IMR-90 (cell line): ENCODE results near the gene C6. TPM values are rescaled to one million over a fixed set of nuclear protein-coding genes. Genes with fewer than 3 reads are reported as not detected.

Experiments used
- ATAC-seq: fragments of 200-7000 bp; cut with Tn5 transposase; 2 replicates; pipeline ENCODE4 v1.9.1; 2020; ENCODE audit warnings: low read depth, mild to moderate bottlenecking, moderate library complexity
- BruUV-seq: library from RNA; stranded (reverse); fragments of 400-500 nt; replicated peaks from 2 replicates; lab custom pipeline; 2021; lab: Mats Ljungman, UMichigan
- CTCF ChIA-PET: fragments of 300-600 bp; formaldehyde crosslinking; extraction: SDS; loops from one replicate; lab custom pipeline; 2021; ENCODE audit warnings: antibody characterized with exemption; lab: Yijun Ruan, JAX
- POLR2A ChIA-PET: fragments of 300-600 bp; sonication (Branson Sonifier 250); formaldehyde crosslinking; loops from one replicate; lab custom pipeline; 2022; ENCODE audit warnings: antibody characterized with exemption; ENCODE audit not compliant: unreplicated experiment; lab: Charles Lee
- DNase-seq: peaks from one replicate; pipeline ENCODE4 v3.0.0; 2013
- H2AFZ ChIP-seq: replicated peaks from 2 replicates; pipeline ENCODE3; 2013; ENCODE audit warnings: low read length, mild to moderate bottlenecking; ENCODE audit not compliant: poor library complexity
- H2AK5ac ChIP-seq: 2 replicates; pipeline ENCODE4 v1.6.1; 2013; ENCODE audit warnings: low read depth, low read length, inconsistent platforms
- H2AK9ac ChIP-seq: replicated peaks from 2 replicates; pipeline ENCODE3; 2013; ENCODE audit warnings: mild to moderate bottlenecking, low read depth, low read length, moderate library complexity; ENCODE audit not compliant: poor library complexity
- H2BK120ac ChIP-seq: 2 replicates; pipeline ENCODE4 v1.6.1; 2013; ENCODE audit warnings: low read depth, low read length, inconsistent platforms
- H2BK15ac ChIP-seq: 3 replicates; pipeline ENCODE4 v1.6.1; 2013; ENCODE audit warnings: low read depth, low read length, inconsistent platforms
- H2BK20ac ChIP-seq: 2 replicates; pipeline ENCODE4 v1.6.1; 2013; ENCODE audit warnings: low read depth, mild to moderate bottlenecking, inconsistent platforms, low read length, moderate library complexity
- H2BK5ac ChIP-seq: 2 replicates; pipeline ENCODE4 v1.6.1; 2013; ENCODE audit warnings: mild to moderate bottlenecking, low read depth, low read length, inconsistent platforms; ENCODE audit not compliant: poor library complexity, severe bottlenecking
- H3K14ac ChIP-seq: replicated peaks from 2 replicates; pipeline ENCODE4 v1.6.1; 2013; ENCODE audit warnings: low read depth, low read length, inconsistent platforms
- H3K18ac ChIP-seq: 2 replicates; pipeline ENCODE4 v1.6.1; 2013; ENCODE audit warnings: low read depth, low read length, control low read depth
- H3K23ac ChIP-seq: 2 replicates; pipeline ENCODE4 v1.6.1; 2013; ENCODE audit warnings: low read depth, low read length, inconsistent platforms
- H3K27ac ChIP-seq: 2 replicates; pipeline ENCODE4 v1.5.1; 2013; ENCODE audit warnings: mild to moderate bottlenecking, control low read depth, low read length; ENCODE audit not compliant: insufficient read depth
- H3K27me3 ChIP-seq: 2 replicates; pipeline ENCODE4 v1.6.1; 2013; ENCODE audit warnings: low read length; ENCODE audit not compliant: control insufficient read depth, insufficient read depth
- H3K36me3 ChIP-seq: 2 replicates; pipeline ENCODE4 v1.6.1; 2013; ENCODE audit warnings: low read length, mixed read lengths; ENCODE audit not compliant: control insufficient read depth, insufficient read depth
- H3K4ac ChIP-seq: 2 replicates; pipeline ENCODE4 v1.6.1; 2013; ENCODE audit warnings: low read depth, low read length, inconsistent platforms
- H3K4me1 ChIP-seq: 2 replicates; pipeline ENCODE4 v1.6.1; 2013; ENCODE audit warnings: low read length, mixed read lengths; ENCODE audit not compliant: control insufficient read depth, insufficient read depth
- H3K4me2 ChIP-seq: 2 replicates; pipeline ENCODE4 v1.6.1; 2013; ENCODE audit warnings: low read depth, mild to moderate bottlenecking, control low read depth, low read length, moderate library complexity
- H3K4me3 ChIP-seq: 2 replicates; pipeline ENCODE4 v1.5.1; 2013; ENCODE audit warnings: low read depth, mild to moderate bottlenecking, control low read depth, low read length, moderate library complexity; ENCODE audit not compliant: insufficient read depth
- H3K56ac ChIP-seq: 2 replicates; pipeline ENCODE4 v1.6.1; 2013; ENCODE audit warnings: low read length, inconsistent platforms; ENCODE audit not compliant: insufficient read depth; ENCODE audit errors: extremely low read depth
- H3K79me1 ChIP-seq, 2 experiments: 2 replicates each; pipeline ENCODE4 v1.6.1; 2013; ENCODE audit warnings: low read length in 2 of 2, inconsistent platforms in 1 of 2, low read depth in 1 of 2
- H3K9ac ChIP-seq: 2 replicates; pipeline ENCODE4 v1.6.1; 2013; ENCODE audit warnings: low read depth, low read length, control low read depth
- H3K9me1 ChIP-seq: 2 replicates; pipeline ENCODE4 v1.6.1; 2013; ENCODE audit warnings: low read length, inconsistent platforms; ENCODE audit not compliant: insufficient read depth
- H3K9me3 ChIP-seq: 2 replicates; pipeline ENCODE4 v1.6.1; 2013; ENCODE audit warnings: low read length; ENCODE audit not compliant: control insufficient read depth, insufficient read depth
- H4K20me1 ChIP-seq: 2 replicates; pipeline ENCODE4 v1.6.1; 2013; ENCODE audit warnings: low read length, inconsistent platforms; ENCODE audit not compliant: insufficient read depth
- H4K5ac ChIP-seq: 2 replicates; pipeline ENCODE4 v1.6.1; 2013; ENCODE audit warnings: mild to moderate bottlenecking, low read depth, low read length, control low read depth
- H4K8ac ChIP-seq, 2 experiments: 2 replicates each; pipeline ENCODE4 v1.6.1; 2013; ENCODE audit warnings: low read depth in 2 of 2, low read length in 2 of 2, control low read depth in 1 of 2, inconsistent platforms in 1 of 2
- H4K91ac ChIP-seq: 2 replicates; pipeline ENCODE4 v1.6.1; 2013; ENCODE audit warnings: low read depth, low read length, inconsistent platforms; ENCODE audit not compliant: insufficient read depth
- CHD1 ChIP-seq: IDR thresholded peaks from 2 replicates; pipeline ENCODE4 v1.6.1; 2012; ENCODE audit warnings: low read depth, low read length, improper control_type of control experiment
- CTCF ChIP-seq: conservative IDR thresholded peaks from 2 replicates; pipeline ENCODE4 v1.5.1; 2012; ENCODE audit warnings: mild to moderate bottlenecking, low read depth, low read length, improper control_type of control experiment
- MAFK ChIP-seq: IDR thresholded peaks from 2 replicates; pipeline ENCODE4 v1.6.1; 2012; ENCODE audit warnings: low read depth, low read length, improper control_type of control experiment
- NFE2L2 ChIP-seq: fragments of 150-350 bp; IDR thresholded peaks from 2 replicates; pipeline ENCODE4 v1.6.1; 2016; ENCODE audit warnings: low read depth, mild to moderate bottlenecking, low read length
- WGBS, 2 experiments: methylation state at CpG; one replicate each; pipeline versions ENCODE4 v1.1.5 to v1.1.7; 2013; ENCODE audit warnings: missing lambda C conversion rate in 2 of 2; ENCODE audit not compliant: insufficient read length in 1 of 2; ENCODE audit errors: extremely low coverage in 2 of 2; 5-methylcytosine and 5-hydroxymethylcytosine counted together
- dilution Hi-C: fragments of 300-500 bp; cut with HindIII; formaldehyde crosslinking; loops from one replicate; pipeline ENCODE4 v1.14.3; 2018; ENCODE audit warnings: low sequenced_read_pairs; ENCODE audit not compliant: unreplicated experiment
- in situ Hi-C: fragments of 300-500 bp; cut with MboI; formaldehyde crosslinking; loops from 3 replicates; pipeline ENCODE4 v1.14.3; 2019; ENCODE audit warnings: low sequenced_read_pairs, inconsistent platforms, mixed read lengths
- intact Hi-C: fragments of 100-400 bp; cut with micrococcal nuclease; formaldehyde crosslinking; loops from 2 replicates; pipeline ENCODE4 v1.10.0; 2022
- polyA plus RNA-seq, 3 experiments: library from polyadenylated mRNA; depleted of rRNA; stranded (reverse); fragments of >200 nt; gene quantifications; 2 replicates each; pipeline ENCODE4 v1.2.3, GENCODE V29; 2012; ENCODE audit warnings: low replicate concordance in 1 of 3
- total RNA-seq: library from RNA; depleted of rRNA; stranded (reverse); fragments of >200 nt; gene quantifications from 2 replicates; pipeline ENCODE4 v1.2.3, GENCODE V29; 2012
- TF ChIP-seq, protein P1 (sequence below): fragments of 150-350 bp; IDR thresholded peaks from 2 replicates; pipeline ENCODE4 v1.6.1; 2017; ENCODE audit warnings: mild to moderate bottlenecking, antibody characterized with exemption, low read length, low read depth

The C6 gene
- total and polyA plus RNA-seq, 2 of the 4 experiments (the other 2 are of a cell fraction) = 0.05 to 0.18 TPM

GRCh38 chr5:41200506-41200905 is 12.8 kb downstream of the C6 start:
- no peak overlapping the region for H4K8ac ChIP-seq
- ChIA-PET POLR2A (no interaction called here), CTCF (no interaction called here)
- H3K9me3 ChIP-seq = 0 out of 2 replicates have a peak, but pooled peaks cover 2% of the 10 kb centered on the region
- no peak overlapping the region for H3K4ac ChIP-seq
- no peak overlapping the region for H2BK20ac ChIP-seq
- H3K9ac ChIP-seq = no peak overlapping the region
- WGBS, 2 experiments = no CpG with 5 or more reads among the region's 2 CpGs
- TF ChIP-seq, protein P1, sequence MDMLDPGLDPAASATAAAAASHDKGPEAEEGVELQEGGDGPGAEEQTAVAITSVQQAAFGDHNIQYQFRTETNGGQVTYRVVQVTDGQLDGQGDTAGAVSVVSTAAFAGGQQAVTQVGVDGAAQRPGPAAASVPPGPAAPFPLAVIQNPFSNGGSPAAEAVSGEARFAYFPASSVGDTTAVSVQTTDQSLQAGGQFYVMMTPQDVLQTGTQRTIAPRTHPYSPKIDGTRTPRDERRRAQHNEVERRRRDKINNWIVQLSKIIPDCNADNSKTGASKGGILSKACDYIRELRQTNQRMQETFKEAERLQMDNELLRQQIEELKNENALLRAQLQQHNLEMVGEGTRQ = no peak
- TF ChIP-seq NFE2L2 (no peak), MAFK (no peak), CTCF (no peak), CHD1 (no peak)
- no TSS peak for BruUV-seq
- no peaks in the 10 kb centered on the region for H3K79me1 ChIP-seq
- H3K36me3 ChIP-seq = no peaks in the 10 kb centered on the region
- H4K91ac ChIP-seq = no peak overlapping the region
- no peak overlapping the region for H4K5ac ChIP-seq
- intact Hi-C loops (no loop called here), in situ Hi-C loops (no loop called here), dilution Hi-C loops (no loop called here)
- no peak overlapping the region for H2BK5ac ChIP-seq
- no peaks in the 10 kb centered on the region for H3K4me1 ChIP-seq
- no peak overlapping the region for H2AK9ac ChIP-seq
- no peak overlapping the region for H3K56ac ChIP-seq
- no peak overlapping the region for H3K14ac ChIP-seq
- H3K9me1 ChIP-seq = no peaks in the 10 kb centered on the region
- no peak overlapping the region for H2BK15ac ChIP-seq
- H3K27ac ChIP-seq = no peak overlapping the region
- no peak overlapping the region for H2AFZ ChIP-seq
- DNase-seq (no peak), ATAC-seq (no peak)
- no peak overlapping the region for H3K18ac ChIP-seq
- H3K23ac ChIP-seq = no peak overlapping the region
- H2AK5ac ChIP-seq = no peak overlapping the region
- H4K20me1 ChIP-seq = no peaks in the 10 kb centered on the region
- no peak overlapping the region for H3K4me2 ChIP-seq
- H3K27me3 ChIP-seq = no peaks in the 10 kb centered on the region
- no peak overlapping the region for H3K4me3 ChIP-seq
- no peak overlapping the region for H2BK120ac ChIP-seq
